ENCODE data around the gene PARP15.

- TF ChIP-seq CTCF (IDR thresholded peaks at IDR 0.05) (no peak), POLR2A (IDR thresholded peaks at IDR 0.05) (no peak)
Measured at GRCh38 chr3:122681974-122682409, 104.5 kb downstream of the PARP15 start.
